Measurements from ENCODE around the gene DDR2. TPM values are rescaled to one million over a fixed set of nuclear protein-coding genes. Genes with fewer than 3 reads are reported as not detected.

DDR2 gene
- total RNA-seq, 2 donors from 2014 or later: 41.6 to 69.9 TPM

GRCh38 chr1:162696286-162696862, 64.1 kb downstream of the DDR2 start:
- Histone ChIP-seq H3K4me3 (no peak overlapping the region), H3K4me1 (peaks cover 0 to 50% of the 10 kb centered on the region in 2 donors), H3K27ac (peak overlapping the region; percentile 79 to 89), H3K9me3 (no peaks in the 10 kb centered on the region), H3K27me3 (no peaks in the 10 kb centered on the region), H3K36me3 (no peaks in the 10 kb centered on the region)
- TF ChIP-seq CTCF (IDR thresholded peaks at IDR 0.05): no peak
- DNase-seq (ENCODE audit: low spot score): peak; percentile 82

- DNase-seq (ENCODE audit: low spot score): no peak
- Histone ChIP-seq H3K27me3 (no peaks in the 10 kb centered on the region), H3K4me1 (peaks cover 0 to 44% of the 10 kb centered on the region in 2 donors), H3K9me3 (no peaks in the 10 kb centered on the region), H3K4me3 (no peak overlapping the region), H3K27ac (peak overlapping the region; percentile 79 to 89), H3K36me3 (no peaks in the 10 kb centered on the region)
- no peak for TF ChIP-seq CTCF (IDR thresholded peaks at IDR 0.05)
Measured at GRCh38 chr1:162697140-162697895, 65.1 kb downstream of the DDR2 start.

- Histone ChIP-seq H3K27ac (no peak overlapping the region), H3K9me3 (no peaks in the 10 kb centered on the region), H3K4me3 (no peak overlapping the region), H3K27me3 (no peaks in the 10 kb centered on the region), H3K36me3 (no peaks in the 10 kb centered on the region), H3K4me1 (peaks cover 0 to 59% of the 10 kb centered on the region in 2 donors)
- no peak for DNase-seq (ENCODE audit: low spot score)
- TF ChIP-seq CTCF (IDR thresholded peaks at IDR 0.05): no peak
Measured at GRCh38 chr1:162699366-162699765, 67.1 kb downstream of the DDR2 start.

GRCh38 chr1:162700131-162700530, 67.9 kb downstream of the DDR2 start:
- DNase-seq (ENCODE audit: low spot score): no peak
- no peak overlapping the region for H3K27ac ChIP-seq
- no peaks in the 10 kb centered on the region for H3K36me3 ChIP-seq
- no peaks in the 10 kb centered on the region for H3K27me3 ChIP-seq
- H3K4me3 ChIP-seq: no peak overlapping the region
- no peak for TF ChIP-seq CTCF (IDR thresholded peaks at IDR 0.05)
- H3K4me1 ChIP-seq: peaks cover 0 to 67% of the 10 kb centered on the region in 2 donors
- no peaks in the 10 kb centered on the region for H3K9me3 ChIP-seq

GRCh38 chr1:162701286-162701685, 69.0 kb downstream of the DDR2 start:
- Histone ChIP-seq H3K36me3 (no peaks in the 10 kb centered on the region), H3K4me1 (peaks cover 0 to 69% of the 10 kb centered on the region in 2 donors), H3K4me3 (no peak overlapping the region), H3K27ac (no peak overlapping the region), H3K9me3 (no peaks in the 10 kb centered on the region), H3K27me3 (no peaks in the 10 kb centered on the region)
- no peak for DNase-seq (ENCODE audit: low spot score)
- no peak for TF ChIP-seq CTCF (IDR thresholded peaks at IDR 0.05)
